ENCODE results near the gene PKNOX2. TPM values are rescaled to one million over a fixed set of nuclear protein-coding genes. Genes with fewer than 3 reads are reported as not detected.

The PKNOX2 gene
- total and polyA plus RNA-seq, 2 of the 4 experiments (the other 2 are of a cell fraction), result 0.72 to 2.3 TPM

GRCh38 chr11:125451400-125452124, 287.0 kb downstream of the PKNOX2 start:
- Histone ChIP-seq H3K9me1 (ENCODE audit: insufficient read depth, low read length) (peaks cover 8% of the 10 kb centered on the region; the same call in 1 of the 2 replicates), H2BK20ac (ENCODE audit: low read depth, low read length) (no peak overlapping the region), H3K14ac (replicated peaks; ENCODE audit: low read depth, low read length) (peak overlapping the region; percentile 77; the same call in 1 of the 2 replicates), H3K4ac (ENCODE audit: low read depth, low read length) (peak overlapping the region; percentile 72), H3K18ac (ENCODE audit: low read depth, low read length) (peak overlapping the region; percentile 66; the same call in 1 of the 2 replicates), H4K5ac (ENCODE audit: low read depth, low read length) (peak overlapping the region; percentile 71; the same call in 1 of the 2 replicates), H2BK15ac (ENCODE audit: low read depth, low read length) (no peak overlapping the region; the same call in 2 of the 3 replicates), H2BK120ac (ENCODE audit: low read depth, low read length) (no peak overlapping the region), H3K4me1 (ENCODE audit: control insufficient read depth, insufficient read depth, low read length) (peaks cover 13% of the 10 kb centered on the region), H2BK5ac (ENCODE audit: low read depth, low read length, poor library complexity, severe bottlenecking) (no peak overlapping the region), H2AK9ac (replicated peaks; ENCODE audit: low read depth, low read length, poor library complexity) (peak overlapping the region; percentile 8), H3K4me3 (ENCODE audit: insufficient read depth, low read depth, low read length) (no peak overlapping the region), H3K56ac (ENCODE audit: extremely low read depth, insufficient read depth, low read length) (no peak overlapping the region), H3K27ac (ENCODE audit: insufficient read depth, low read length) (peak overlapping the region; percentile 60; the same call in 1 of the 2 replicates), H2AFZ (replicated peaks; ENCODE audit: low read length, poor library complexity) (peak overlapping the region; percentile 87), H4K20me1 (ENCODE audit: insufficient read depth, low read length) (no peaks in the 10 kb centered on the region), H3K9me3 (ENCODE audit: control insufficient read depth, insufficient read depth, low read length) (no peaks in the 10 kb centered on the region), H4K91ac (ENCODE audit: insufficient read depth, low read depth, low read length) (no peak overlapping the region), H3K9ac (ENCODE audit: low read depth, low read length) (no peak overlapping the region; the same call in 1 of the 2 replicates), H3K4me2 (ENCODE audit: low read depth, low read length) (peak overlapping the region; percentile 41; the same call in 1 of the 2 replicates), H2AK5ac (ENCODE audit: low read depth, low read length) (no peak overlapping the region), H3K27me3 (ENCODE audit: control insufficient read depth, insufficient read depth, low read length) (no peaks in the 10 kb centered on the region), H3K36me3 (ENCODE audit: control insufficient read depth, insufficient read depth, low read length) (peaks cover 4% of the 10 kb centered on the region; the same call in 1 of the 2 replicates), H4K8ac (ENCODE audit: low read depth in 2 of 2, low read length in 2 of 2) (peak overlapping the region in 1 of 2 experiments; percentile 90; a peak in 2 of 4 replicates), H3K23ac (ENCODE audit: low read depth, low read length) (no peak overlapping the region), H3K79me1 (ENCODE audit: low read depth in 1 of 2, low read length in 2 of 2) (no peaks in the 10 kb centered on the region)
- WGBS, 2 experiments (ENCODE audit: extremely low coverage in 2 of 2, insufficient read length in 1 of 2), result no CpG with 5 or more reads among the region's 10 CpGs
- ChIA-PET POLR2A (ENCODE audit: unreplicated experiment) (no interaction called here), CTCF (interaction anchor here (0.8 to 1.6 kb wide), 4 partner anchors 12 to 575 kb away, joined by 3 to 5 read pairs (median 4); no protein-coding TSS in a partner anchor)
- DNase-seq (peak; percentile 25), ATAC-seq (ENCODE audit: low read depth) (peak; percentile 64)
- intact Hi-C loops (cut with micrococcal nuclease), result no loop called here
- in situ Hi-C loops (cut with MboI; ENCODE audit: low sequenced_read_pairs), result no loop called here
- dilution Hi-C loops (cut with HindIII; ENCODE audit: low sequenced_read_pairs, unreplicated experiment), result no loop called here
- BruUV-seq (replicated peaks), result no TSS peak
- TF ChIP-seq RCOR1 (IDR thresholded peaks at IDR 0.05; ENCODE audit: insufficient replicate concordance, low read length), result no peak
- no peak for TF ChIP-seq CTCF (conservative IDR thresholded peaks at IDR 0.05; ENCODE audit: low read depth, low read length)
- TF ChIP-seq, protein P1, sequence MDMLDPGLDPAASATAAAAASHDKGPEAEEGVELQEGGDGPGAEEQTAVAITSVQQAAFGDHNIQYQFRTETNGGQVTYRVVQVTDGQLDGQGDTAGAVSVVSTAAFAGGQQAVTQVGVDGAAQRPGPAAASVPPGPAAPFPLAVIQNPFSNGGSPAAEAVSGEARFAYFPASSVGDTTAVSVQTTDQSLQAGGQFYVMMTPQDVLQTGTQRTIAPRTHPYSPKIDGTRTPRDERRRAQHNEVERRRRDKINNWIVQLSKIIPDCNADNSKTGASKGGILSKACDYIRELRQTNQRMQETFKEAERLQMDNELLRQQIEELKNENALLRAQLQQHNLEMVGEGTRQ (IDR thresholded peaks at IDR 0.05; ENCODE audit: low read depth, low read length), result no peak
- TF ChIP-seq CEBPB (IDR thresholded peaks at IDR 0.05; ENCODE audit: low read depth, low read length), result no peak
- TF ChIP-seq FOS (IDR thresholded peaks at IDR 0.05; ENCODE audit: low read depth, low read length), result no peak
- no peak for TF ChIP-seq RFX5 (IDR thresholded peaks at IDR 0.05; ENCODE audit: low read depth, low read length)
- no peak for TF ChIP-seq BHLHE40 (IDR thresholded peaks at IDR 0.05; ENCODE audit: low read depth, low read length)
- TF ChIP-seq ELK1 (IDR thresholded peaks at IDR 0.05; ENCODE audit: borderline replicate concordance, low read depth, low read length), result no peak
- TF ChIP-seq MAFK (IDR thresholded peaks at IDR 0.05; ENCODE audit: low read depth, low read length), result no peak
- no peak for TF ChIP-seq CHD1 (IDR thresholded peaks at IDR 0.05; ENCODE audit: low read depth, low read length)
- no peak for TF ChIP-seq MXI1 (IDR thresholded peaks at IDR 0.05; ENCODE audit: borderline replicate concordance, low read depth, low read length)
- TF ChIP-seq POLR2A (IDR thresholded peaks at IDR 0.05; ENCODE audit: low read depth, low read length), result no peak
- TF ChIP-seq NFE2L2 (IDR thresholded peaks at IDR 0.05; ENCODE audit: low read depth, low read length), result no peak
- no peak for TF ChIP-seq SMC3 (IDR thresholded peaks at IDR 0.05; ENCODE audit: low read depth, low read length)

Data from IMR-90 (cell line).